Measurements from ENCODE around the gene SPIRE1.

SPIRE1 gene

DNA sequence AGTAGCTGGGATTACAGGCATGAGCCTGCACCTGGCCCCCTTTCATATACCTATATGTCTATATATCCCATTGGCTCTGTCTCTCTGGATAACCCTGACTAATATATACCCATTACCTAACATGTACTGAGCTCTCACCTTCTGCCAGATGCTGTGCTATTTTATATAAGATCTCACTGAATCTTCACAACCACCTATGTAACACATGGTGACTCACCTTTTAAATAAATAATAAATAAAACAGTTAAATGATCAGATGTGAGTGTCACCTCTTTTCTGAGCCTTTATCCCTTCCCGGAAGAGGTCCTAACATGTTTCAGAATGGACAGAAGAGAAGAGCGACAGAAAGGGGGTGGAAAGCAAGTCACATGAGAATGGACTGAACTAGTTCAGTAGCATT, 123.1 kb downstream of the SPIRE1 start:
- H3K4me3 ChIP-seq (ENCODE audit: insufficient read depth, low read depth, low read length) = no peak overlapping the region
- H3K36me3 ChIP-seq (ENCODE audit: control insufficient read depth, insufficient read depth, low read length) = no peaks in the 10 kb centered on the region
- WGBS, 2 experiments = 96 to 99% methylated on average over 2 of the region's 2 CpGs
- H3K27ac ChIP-seq (ENCODE audit: insufficient read depth, low read depth, low read length, poor library complexity, severe bottlenecking) = no peak overlapping the region
- H3K9me3 ChIP-seq (ENCODE audit: control insufficient read depth, low read length) = no peaks in the 10 kb centered on the region
- no peaks in the 10 kb centered on the region for H3K27me3 ChIP-seq (ENCODE audit: control insufficient read depth, insufficient read depth, low read length, poor library complexity, severe bottlenecking)
- H3K4me1 ChIP-seq (ENCODE audit: control insufficient read depth, insufficient read depth, low read length) = no peaks in the 10 kb centered on the region

DNA sequence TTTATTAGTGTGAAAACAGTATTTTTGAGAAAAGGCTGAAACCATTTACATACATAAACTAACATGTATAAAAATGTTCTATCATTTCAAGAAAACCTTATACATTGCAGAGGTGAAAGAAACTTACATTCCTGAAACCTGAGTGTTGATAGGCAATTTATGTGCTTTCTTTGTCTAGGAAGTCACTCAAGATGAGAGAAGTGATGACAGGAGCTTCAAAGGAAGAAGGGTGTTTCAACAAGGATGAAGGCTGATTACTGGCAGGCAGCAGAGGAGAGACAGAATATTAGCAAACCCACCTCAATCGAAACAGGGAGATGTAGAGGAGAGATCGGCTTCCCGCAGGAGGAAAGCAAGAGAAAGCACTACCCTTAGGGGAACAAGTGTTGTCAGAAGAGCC, 125.2 kb downstream of the SPIRE1 start:
- H3K27me3 ChIP-seq (ENCODE audit: control insufficient read depth, insufficient read depth, low read length, poor library complexity, severe bottlenecking) = no peaks in the 10 kb centered on the region
- H3K27ac ChIP-seq (ENCODE audit: insufficient read depth, low read depth, low read length, poor library complexity, severe bottlenecking) = no peak overlapping the region
- no peaks in the 10 kb centered on the region for H3K4me1 ChIP-seq (ENCODE audit: control insufficient read depth, insufficient read depth, low read length)
- no peaks in the 10 kb centered on the region for H3K36me3 ChIP-seq (ENCODE audit: control insufficient read depth, insufficient read depth, low read length)
- 93 to 95% methylated on average over 3 of the region's 3 CpGs for WGBS, 2 experiments
- H3K9me3 ChIP-seq (ENCODE audit: control insufficient read depth, low read length) = no peaks in the 10 kb centered on the region
- no peak overlapping the region for H3K4me3 ChIP-seq (ENCODE audit: insufficient read depth, low read depth, low read length)

GRCh38 chr18:12531749-12532148, 126.2 kb downstream of the SPIRE1 start:
- Histone ChIP-seq H3K36me3 (ENCODE audit: control insufficient read depth, insufficient read depth, low read length) (no peaks in the 10 kb centered on the region), H3K9me3 (ENCODE audit: control insufficient read depth, low read length) (no peaks in the 10 kb centered on the region), H3K27me3 (ENCODE audit: control insufficient read depth, insufficient read depth, low read length, poor library complexity, severe bottlenecking) (no peaks in the 10 kb centered on the region), H3K4me1 (ENCODE audit: control insufficient read depth, insufficient read depth, low read length) (no peaks in the 10 kb centered on the region), H3K4me3 (ENCODE audit: insufficient read depth, low read depth, low read length) (no peak overlapping the region), H3K27ac (ENCODE audit: insufficient read depth, low read depth, low read length, poor library complexity, severe bottlenecking) (no peak overlapping the region)
- 83 to 100% methylated on average over 1 of the region's 1 CpG for WGBS, 2 experiments

DNA sequence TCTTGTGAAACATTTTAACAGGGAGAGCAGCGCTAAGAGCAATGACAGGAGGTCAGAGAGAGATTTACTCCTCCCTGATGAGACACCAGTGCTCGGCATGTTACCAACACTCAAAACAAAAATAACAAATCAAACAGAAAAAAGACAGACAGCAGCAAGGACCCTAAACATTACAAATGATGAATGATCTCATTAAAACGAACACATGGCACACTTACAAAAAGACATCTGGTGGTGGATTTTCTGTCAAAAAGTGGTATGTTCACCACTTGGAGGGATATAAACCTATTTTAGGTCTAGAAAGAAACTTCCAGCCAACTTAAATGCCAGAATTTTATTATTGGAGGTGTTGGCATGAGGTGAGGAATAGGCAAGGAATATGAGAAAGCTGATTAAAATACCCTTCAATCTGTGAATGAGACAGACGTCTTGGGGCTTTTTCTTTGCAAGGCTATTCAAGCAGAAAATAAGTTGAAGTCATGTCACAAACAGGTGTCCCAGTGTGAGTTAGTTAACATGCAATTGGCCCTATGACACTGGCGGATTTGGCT, 137.4 kb downstream of the SPIRE1 start:
- no peak overlapping the region for H3K4me3 ChIP-seq (ENCODE audit: insufficient read depth, low read depth, low read length)
- 75 to 78% methylated on average over 4 to 5 of the region's 5 CpGs for whole genome bisulfite sequencing, 2 experiments
- H3K4me1 ChIP-seq (ENCODE audit: control insufficient read depth, insufficient read depth, low read length) = peaks cover 8% of the 10 kb centered on the region
- H3K9me3 ChIP-seq (ENCODE audit: control insufficient read depth, low read length) = no peaks in the 10 kb centered on the region
- H3K27me3 ChIP-seq (ENCODE audit: control insufficient read depth, insufficient read depth, low read length, poor library complexity, severe bottlenecking) = no peaks in the 10 kb centered on the region
- no peaks in the 10 kb centered on the region for H3K36me3 ChIP-seq (ENCODE audit: control insufficient read depth, insufficient read depth, low read length)
- no peak overlapping the region for H3K27ac ChIP-seq (ENCODE audit: insufficient read depth, low read depth, low read length, poor library complexity, severe bottlenecking)

DNA sequence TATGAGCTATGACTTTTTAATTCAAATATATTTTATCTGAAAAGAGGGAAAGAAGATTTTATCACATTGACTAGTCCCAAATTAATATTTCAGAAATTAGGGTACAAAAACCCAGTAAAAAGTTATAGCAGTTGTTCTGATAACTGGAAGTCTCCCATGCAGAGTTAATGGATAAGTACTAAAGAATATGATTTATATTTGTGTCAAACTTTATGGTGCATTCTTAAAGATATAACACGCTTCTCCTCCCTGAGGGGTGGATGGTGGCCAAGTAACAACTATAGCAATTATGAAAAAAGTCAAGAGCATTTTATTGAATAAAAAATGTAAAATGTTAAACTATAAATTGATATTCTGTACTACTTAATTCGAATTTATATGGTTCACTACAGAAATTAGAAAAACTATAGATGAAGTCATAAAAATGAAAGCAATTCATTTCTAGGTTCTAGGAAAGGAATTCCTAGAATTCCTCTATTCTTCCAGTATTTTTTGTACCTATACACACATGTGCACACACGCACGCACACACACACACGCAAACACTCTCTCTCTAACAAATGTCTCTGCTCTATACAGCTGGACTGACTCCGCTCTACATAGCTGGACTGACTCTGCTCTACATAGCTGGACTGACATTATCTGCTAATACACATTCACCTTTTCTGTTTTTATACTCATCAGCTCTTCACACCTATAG, 138.9 kb downstream of the SPIRE1 start:
- Histone ChIP-seq H3K4me3 (ENCODE audit: insufficient read depth, low read depth, low read length) (no peak overlapping the region), H3K4me1 (ENCODE audit: control insufficient read depth, insufficient read depth, low read length) (peaks cover 8% of the 10 kb centered on the region), H3K9me3 (ENCODE audit: control insufficient read depth, low read length) (no peaks in the 10 kb centered on the region), H3K36me3 (ENCODE audit: control insufficient read depth, insufficient read depth, low read length) (no peaks in the 10 kb centered on the region), H3K27ac (ENCODE audit: insufficient read depth, low read depth, low read length, poor library complexity, severe bottlenecking) (no peak overlapping the region), H3K27me3 (ENCODE audit: control insufficient read depth, insufficient read depth, low read length, poor library complexity, severe bottlenecking) (no peaks in the 10 kb centered on the region)
- WGBS, 2 experiments = 96 to 98% methylated on average over 4 to 5 of the region's 6 CpGs

DNA sequence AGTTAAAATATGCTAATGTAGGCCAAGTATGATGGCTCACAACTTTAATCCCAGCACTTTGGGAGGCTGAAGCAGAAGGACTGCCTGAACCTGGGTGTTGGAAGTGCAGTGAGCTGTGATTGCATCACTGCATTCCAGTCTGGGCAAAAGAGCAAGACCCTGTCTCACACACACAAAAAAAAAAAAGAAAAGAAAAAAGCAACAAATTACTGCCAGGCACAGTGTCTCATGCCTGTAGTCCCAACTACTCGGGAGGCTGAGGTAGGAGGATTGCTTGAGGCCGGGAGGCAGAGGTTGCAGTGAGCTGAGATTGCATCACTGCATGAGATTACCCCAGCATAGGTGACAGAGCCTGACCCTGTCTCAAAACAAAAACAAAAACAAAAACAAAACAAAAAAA, 139.6 kb downstream of the SPIRE1 start:
- WGBS, 2 experiments = 93 to 96% methylated on average over 2 of the region's 2 CpGs

GRCh38 chr18:12517142-12517825, 140.6 kb downstream of the SPIRE1 start:
- Histone ChIP-seq H3K27me3 (ENCODE audit: control insufficient read depth, insufficient read depth, low read length, poor library complexity, severe bottlenecking) (no peaks in the 10 kb centered on the region), H3K36me3 (ENCODE audit: control insufficient read depth, insufficient read depth, low read length) (no peaks in the 10 kb centered on the region), H3K4me1 (ENCODE audit: control insufficient read depth, insufficient read depth, low read length) (peaks cover 8% of the 10 kb centered on the region), H3K4me3 (ENCODE audit: insufficient read depth, low read depth, low read length) (no peak overlapping the region), H3K27ac (ENCODE audit: insufficient read depth, low read depth, low read length, poor library complexity, severe bottlenecking) (no peak overlapping the region), H3K9me3 (ENCODE audit: control insufficient read depth, low read length) (no peaks in the 10 kb centered on the region)
- WGBS, 2 experiments = 80 to 94% methylated on average over 1 of the region's 1 CpG

More for the DNA sequence above, 139.6 kb downstream of the SPIRE1 start:
- Histone ChIP-seq H3K36me3 (ENCODE audit: control insufficient read depth, insufficient read depth, low read length) (no peaks in the 10 kb centered on the region), H3K27me3 (ENCODE audit: control insufficient read depth, insufficient read depth, low read length, poor library complexity, severe bottlenecking) (no peaks in the 10 kb centered on the region), H3K4me1 (ENCODE audit: control insufficient read depth, insufficient read depth, low read length) (peaks cover 8% of the 10 kb centered on the region), H3K9me3 (ENCODE audit: control insufficient read depth, low read length) (no peaks in the 10 kb centered on the region), H3K27ac (ENCODE audit: insufficient read depth, low read depth, low read length, poor library complexity, severe bottlenecking) (no peak overlapping the region), H3K4me3 (ENCODE audit: insufficient read depth, low read depth, low read length) (no peak overlapping the region)

DNA sequence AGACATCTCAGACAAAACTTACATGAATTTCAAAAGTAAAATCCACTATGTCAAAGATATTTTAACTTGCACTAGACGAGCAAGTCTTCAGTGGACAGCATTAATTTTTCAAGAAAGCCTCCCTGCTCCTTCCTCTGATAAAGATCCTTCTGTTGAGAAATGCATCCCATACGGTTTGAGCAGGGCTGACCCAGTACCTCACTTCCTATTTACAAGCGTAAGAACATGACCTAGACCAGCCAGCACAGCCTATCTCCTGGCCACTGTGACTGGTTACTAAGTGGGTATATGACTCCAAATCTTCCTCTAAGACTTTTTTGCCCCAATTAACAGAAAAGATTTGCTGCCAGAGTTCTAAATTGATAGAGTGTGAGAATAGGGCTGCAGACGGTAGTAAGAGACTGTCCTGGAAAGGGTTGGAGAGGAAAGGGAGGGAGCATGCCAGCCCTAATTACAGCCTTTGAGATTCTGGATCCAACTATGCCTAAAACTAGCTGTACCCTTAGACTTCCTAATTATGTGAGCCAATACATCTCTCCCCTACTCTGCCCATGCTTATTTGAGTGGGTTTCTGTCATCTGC, 141.8 kb downstream of the SPIRE1 start:
- WGBS, 2 experiments = 73 to 80% methylated on average over 4 of the region's 4 CpGs
- Histone ChIP-seq H3K4me1 (ENCODE audit: control insufficient read depth, insufficient read depth, low read length) (peaks cover 8% of the 10 kb centered on the region), H3K9me3 (ENCODE audit: control insufficient read depth, low read length) (no peaks in the 10 kb centered on the region), H3K36me3 (ENCODE audit: control insufficient read depth, insufficient read depth, low read length) (no peaks in the 10 kb centered on the region), H3K27ac (ENCODE audit: insufficient read depth, low read depth, low read length, poor library complexity, severe bottlenecking) (no peak overlapping the region), H3K27me3 (ENCODE audit: control insufficient read depth, insufficient read depth, low read length, poor library complexity, severe bottlenecking) (no peaks in the 10 kb centered on the region), H3K4me3 (ENCODE audit: insufficient read depth, low read depth, low read length) (no peak overlapping the region)

DNA sequence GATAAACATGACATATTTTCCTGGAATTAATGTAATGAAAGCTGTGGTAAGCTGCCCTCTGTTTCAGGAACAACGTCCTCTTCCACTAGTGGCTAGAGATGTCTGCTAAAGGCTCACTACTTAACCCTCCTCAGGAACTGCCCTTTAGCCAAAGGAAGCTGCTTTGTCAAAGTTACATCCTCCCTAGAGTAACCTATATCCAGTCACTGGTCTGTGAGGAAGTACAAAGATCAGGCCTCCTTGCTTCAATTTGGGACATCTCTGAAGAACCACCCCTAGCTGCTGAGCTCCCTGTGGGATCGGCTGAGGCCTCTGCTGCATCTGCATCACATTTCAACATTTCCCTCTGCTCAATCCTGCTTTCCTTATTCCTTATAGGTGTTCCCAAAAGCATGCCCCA, 142.4 kb downstream of the SPIRE1 start:
- WGBS, 2 experiments = 85 to 89% methylated on average over 2 of the region's 2 CpGs

DNA sequence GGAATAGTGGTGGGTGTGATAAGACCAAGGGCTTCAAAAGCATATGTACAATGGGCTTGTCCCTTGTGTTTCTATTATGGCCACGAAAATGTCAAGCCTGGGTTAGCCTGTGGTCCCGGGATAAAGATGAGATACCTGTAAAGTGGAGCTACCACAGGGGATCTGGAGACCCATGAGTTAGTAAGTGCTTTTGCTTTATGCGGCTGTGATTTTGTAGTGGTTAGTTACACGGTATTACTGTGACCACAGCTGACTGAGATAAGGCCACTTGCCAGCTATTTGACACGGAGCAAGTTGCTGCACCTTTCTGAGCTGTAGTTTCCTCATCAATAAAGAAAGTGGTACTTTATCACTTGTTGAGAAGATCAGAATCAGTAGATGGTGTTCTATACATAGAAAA, 150.9 kb downstream of the SPIRE1 start:
- no peaks in the 10 kb centered on the region for H3K4me1 ChIP-seq (ENCODE audit: control insufficient read depth, insufficient read depth, low read length)
- no peaks in the 10 kb centered on the region for H3K36me3 ChIP-seq (ENCODE audit: control insufficient read depth, insufficient read depth, low read length)
- no peaks in the 10 kb centered on the region for H3K9me3 ChIP-seq (ENCODE audit: control insufficient read depth, low read length)
- no peak overlapping the region for H3K4me3 ChIP-seq (ENCODE audit: insufficient read depth, low read depth, low read length)
- H3K27ac ChIP-seq (ENCODE audit: insufficient read depth, low read depth, low read length, poor library complexity, severe bottlenecking) = no peak overlapping the region
- H3K27me3 ChIP-seq (ENCODE audit: control insufficient read depth, insufficient read depth, low read length, poor library complexity, severe bottlenecking) = no peaks in the 10 kb centered on the region
- 95 to 97% methylated on average over 5 of the region's 5 CpGs for WGBS, 2 experiments

More for the DNA sequence above, 142.4 kb downstream of the SPIRE1 start:
- Histone ChIP-seq H3K36me3 (ENCODE audit: control insufficient read depth, insufficient read depth, low read length) (no peaks in the 10 kb centered on the region), H3K9me3 (ENCODE audit: control insufficient read depth, low read length) (no peaks in the 10 kb centered on the region), H3K4me1 (ENCODE audit: control insufficient read depth, insufficient read depth, low read length) (peaks cover 3% of the 10 kb centered on the region), H3K27ac (ENCODE audit: insufficient read depth, low read depth, low read length, poor library complexity, severe bottlenecking) (no peak overlapping the region), H3K27me3 (ENCODE audit: control insufficient read depth, insufficient read depth, low read length, poor library complexity, severe bottlenecking) (no peaks in the 10 kb centered on the region), H3K4me3 (ENCODE audit: insufficient read depth, low read depth, low read length) (no peak overlapping the region)

Data from ectodermal cell (in vitro differentiated cells).